ENCODE measurements around the gene SERTAD4. TPM values are rescaled to one million over a fixed set of nuclear protein-coding genes. Genes with fewer than 3 reads are reported as not detected.

SERTAD4 gene
- total and polyA plus RNA-seq, 2 donors (not counting 1 experiment from before 2014, with no cell fraction given): 0.17 to 7.6 TPM

DNA sequence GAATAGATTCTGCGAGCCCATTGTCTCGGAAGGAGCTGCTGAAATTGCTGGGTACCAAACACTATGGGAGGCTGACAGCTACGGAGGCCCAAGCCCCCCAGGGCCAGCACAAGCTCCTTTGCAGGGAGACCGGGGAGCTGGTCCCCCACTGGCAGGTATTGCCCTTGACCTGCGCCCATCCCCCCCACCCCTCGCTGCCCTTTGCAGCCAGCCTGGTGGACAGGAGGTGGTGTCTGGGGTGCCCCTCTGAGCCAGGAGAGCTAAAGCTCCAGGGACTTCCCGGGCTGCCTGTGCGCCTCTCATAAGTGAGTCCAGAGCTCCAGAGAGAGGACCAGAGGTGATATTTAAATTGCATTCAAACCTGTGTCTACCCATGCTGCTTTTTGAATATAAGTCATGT lies 5.4 kb downstream of the SERTAD4 start:
- no peaks in the 10 kb centered on the region for H4K20me1 ChIP-seq (ENCODE audit: control insufficient read depth, extremely low read depth, insufficient read depth, low read length)
- H3K27me3 ChIP-seq (ENCODE audit: control insufficient read depth, insufficient read depth, low read length): peaks cover 4% of the 10 kb centered on the region
- no peak for DNase-seq (ENCODE audit: low read depth in 2 of 2)
- no peaks in the 10 kb centered on the region for H3K9me3 ChIP-seq (ENCODE audit: control insufficient read depth, insufficient read depth, low read depth, low read length)
- H3K79me2 ChIP-seq (ENCODE audit: control insufficient read depth, insufficient read depth, low read length): no peaks in the 10 kb centered on the region
- peak overlapping the region in 1 of 4 experiments; percentile 6 for H3K4me3 ChIP-seq (replicated peaks in 1 of 4; ENCODE audit: control extremely low read depth in 1 of 4, insufficient read depth in 1 of 4, low read depth in 3 of 4, low read length in 4 of 4)
- no peak for TF ChIP-seq EZH2 (IDR thresholded peaks at IDR 0.05; ENCODE audit: low read length, missing control alignments)
- no peak for TF ChIP-seq CTCF (conservative IDR thresholded peaks at IDR 0.05 in 1 of 2, IDR thresholded peaks at IDR 0.05 in 1 of 2; ENCODE audit: low read depth in 1 of 2, low read length in 2 of 2)
- H2AFZ ChIP-seq (ENCODE audit: low read length): no peak overlapping the region
- H3K27ac ChIP-seq (ENCODE audit: insufficient read depth, low read length): no peak overlapping the region
- no peak overlapping the region for H3K9ac ChIP-seq (ENCODE audit: insufficient read depth, low read length)
- H3K4me1 ChIP-seq (ENCODE audit: control insufficient read depth, extremely low read depth, insufficient read depth, low read length): peaks cover 13% of the 10 kb centered on the region
- no peaks in the 10 kb centered on the region for H3K36me3 ChIP-seq (ENCODE audit: control insufficient read depth, insufficient read depth, low read length)
- no peak overlapping the region for H3K4me2 ChIP-seq (ENCODE audit: extremely low read depth, insufficient read depth, low read length)

DNA sequence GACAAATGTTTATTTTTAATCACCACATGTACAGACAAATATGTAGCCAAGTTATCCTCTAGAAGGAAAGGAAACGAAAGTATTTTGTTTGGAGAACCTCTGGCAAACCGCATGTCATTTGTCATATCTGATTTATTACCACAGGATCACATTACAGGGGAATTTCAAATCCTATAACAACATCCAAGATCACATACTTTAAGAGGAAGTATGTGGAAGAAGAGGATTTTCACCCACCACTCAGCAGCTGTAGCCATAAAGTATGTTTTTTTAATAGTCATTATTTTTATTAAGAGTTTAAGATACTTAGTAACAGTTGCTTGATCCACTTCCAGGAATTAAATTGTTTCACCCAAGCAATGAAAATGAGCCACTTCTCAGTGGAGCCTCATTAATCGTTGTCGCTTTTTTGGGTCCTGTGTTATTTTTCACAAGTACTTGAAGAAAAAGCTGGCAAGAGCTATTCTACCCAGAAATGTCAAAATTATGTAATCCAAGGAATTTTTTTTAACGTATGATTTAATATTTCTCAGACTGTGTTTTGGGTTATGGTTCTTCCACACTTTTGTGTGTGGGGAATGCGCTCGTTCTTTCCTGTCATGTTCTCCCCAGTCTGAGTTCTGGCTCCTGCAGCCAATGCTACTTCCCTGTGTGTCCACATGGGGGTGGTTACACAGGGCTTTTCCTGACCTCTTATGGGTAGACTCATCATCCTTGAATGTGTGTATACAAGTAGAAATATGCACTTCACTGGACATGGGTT lies 6.9 kb downstream of the SERTAD4 start:
- peak; percentile 61 to 65 for TF ChIP-seq CTCF (conservative IDR thresholded peaks at IDR 0.05 in 1 of 2, IDR thresholded peaks at IDR 0.05 in 1 of 2; ENCODE audit: low read depth in 1 of 2, low read length in 2 of 2)
- TF ChIP-seq EZH2 (IDR thresholded peaks at IDR 0.05; ENCODE audit: low read length, missing control alignments): no peak
- Histone ChIP-seq H3K27me3 (ENCODE audit: control insufficient read depth, insufficient read depth, low read length) (no peaks in the 10 kb centered on the region), H2AFZ (ENCODE audit: low read length) (no peak overlapping the region), H3K79me2 (ENCODE audit: control insufficient read depth, insufficient read depth, low read length) (no peaks in the 10 kb centered on the region), H4K20me1 (ENCODE audit: control insufficient read depth, extremely low read depth, insufficient read depth, low read length) (no peaks in the 10 kb centered on the region), H3K27ac (ENCODE audit: insufficient read depth, low read length) (no peak overlapping the region), H3K4me3 (replicated peaks in 1 of 4; ENCODE audit: control extremely low read depth in 1 of 4, insufficient read depth in 1 of 4, low read depth in 3 of 4, low read length in 4 of 4) (no peak overlapping the region), H3K9ac (ENCODE audit: insufficient read depth, low read length) (no peak overlapping the region), H3K4me1 (ENCODE audit: control insufficient read depth, extremely low read depth, insufficient read depth, low read length) (peaks cover 13% of the 10 kb centered on the region), H3K4me2 (ENCODE audit: extremely low read depth, insufficient read depth, low read length) (peak overlapping the region; percentile 33), H3K9me3 (ENCODE audit: control insufficient read depth, insufficient read depth, low read depth, low read length) (no peaks in the 10 kb centered on the region), H3K36me3 (ENCODE audit: control insufficient read depth, insufficient read depth, low read length) (no peaks in the 10 kb centered on the region)
- DNase-seq (ENCODE audit: low read depth in 2 of 2): peak; percentile 89 to 98

DNA sequence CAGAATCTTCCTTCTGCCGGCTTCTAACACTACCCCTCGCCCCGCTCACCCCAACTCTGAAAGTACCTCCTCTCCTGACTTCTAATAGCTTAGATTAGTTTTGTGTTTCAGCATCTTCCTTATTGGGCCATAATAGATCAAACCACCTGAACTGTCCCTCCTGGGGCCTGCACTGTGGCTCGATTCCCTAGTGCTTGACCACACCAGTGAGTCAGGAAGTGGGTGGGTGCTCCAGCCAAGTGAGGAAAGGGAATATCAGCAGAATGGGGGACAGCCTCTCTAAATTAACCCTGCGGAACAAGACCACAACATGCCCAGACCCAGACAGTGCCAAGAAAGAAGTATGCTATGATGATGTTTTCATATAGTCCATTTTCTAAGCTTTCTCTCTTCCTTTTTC lies 8.5 kb downstream of the SERTAD4 start:
- no peak overlapping the region for H3K27ac ChIP-seq (ENCODE audit: insufficient read depth, low read length)
- no peaks in the 10 kb centered on the region for H3K9me3 ChIP-seq (ENCODE audit: control insufficient read depth, insufficient read depth, low read depth, low read length)
- H3K36me3 ChIP-seq (ENCODE audit: control insufficient read depth, insufficient read depth, low read length): no peaks in the 10 kb centered on the region
- H4K20me1 ChIP-seq (ENCODE audit: control insufficient read depth, extremely low read depth, insufficient read depth, low read length): no peaks in the 10 kb centered on the region
- no peak for TF ChIP-seq EZH2 (IDR thresholded peaks at IDR 0.05; ENCODE audit: low read length, missing control alignments)
- no peak for TF ChIP-seq CTCF (conservative IDR thresholded peaks at IDR 0.05 in 1 of 2, IDR thresholded peaks at IDR 0.05 in 1 of 2; ENCODE audit: low read depth in 1 of 2, low read length in 2 of 2)
- H3K4me2 ChIP-seq (ENCODE audit: extremely low read depth, insufficient read depth, low read length): no peak overlapping the region
- no peak overlapping the region for H3K4me3 ChIP-seq (replicated peaks in 1 of 4; ENCODE audit: control extremely low read depth in 1 of 4, insufficient read depth in 1 of 4, low read depth in 3 of 4, low read length in 4 of 4)
- H3K4me1 ChIP-seq (ENCODE audit: control insufficient read depth, extremely low read depth, insufficient read depth, low read length): peaks cover 13% of the 10 kb centered on the region
- H3K79me2 ChIP-seq (ENCODE audit: control insufficient read depth, insufficient read depth, low read length): no peaks in the 10 kb centered on the region
- peak in 1 of 2 donors; percentile 68 for DNase-seq (ENCODE audit: low read depth in 2 of 2)
- no peak overlapping the region for H2AFZ ChIP-seq (ENCODE audit: low read length)
- no peak overlapping the region for H3K9ac ChIP-seq (ENCODE audit: insufficient read depth, low read length)
- no peaks in the 10 kb centered on the region for H3K27me3 ChIP-seq (ENCODE audit: control insufficient read depth, insufficient read depth, low read length)
